Measurements from ENCODE around the gene TBC1D22A. TPM values are rescaled to one million over a fixed set of nuclear protein-coding genes. Genes with fewer than 3 reads are reported as not detected.

The TBC1D22A gene
- total RNA-seq, 2 experiments from 2014 or later = 22.3 to 43.9 TPM

DNA sequence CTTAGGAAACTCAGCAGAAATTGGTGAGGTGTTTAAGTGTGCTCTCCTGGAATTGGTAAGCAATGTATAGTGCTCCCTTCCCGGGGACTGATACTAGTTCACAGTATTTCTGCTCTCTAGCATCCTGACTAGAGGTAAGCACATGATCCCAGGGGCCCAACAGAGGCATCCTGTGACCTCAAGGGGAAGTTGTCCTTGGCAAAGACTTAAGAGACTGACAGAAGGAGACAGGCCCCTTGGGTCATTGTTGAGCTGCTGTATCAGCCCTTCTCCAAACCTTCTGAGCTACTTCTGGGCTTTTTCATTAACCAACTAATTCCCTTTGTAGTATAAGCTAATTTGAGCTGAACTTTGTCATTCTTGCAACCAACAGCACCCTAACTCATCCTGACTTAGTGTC is 4.3 kb upstream of the TBC1D22A start:
- peaks cover 19% of the 10 kb centered on the region; the same call in 1 of the 2 replicates for H3K9me3 ChIP-seq (ENCODE audit: low read length)
- no peak overlapping the region for H2AFZ ChIP-seq (ENCODE audit: low read length)
- no peaks in the 10 kb centered on the region for H4K20me1 ChIP-seq (ENCODE audit: insufficient read depth, low read length)
- ChIA-PET CTCF (ENCODE audit: unreplicated experiment) (interaction anchor here (0.8 to 1.4 kb wide), 3 partner anchors 17 to 43 kb away, joined by 3 to 5 read pairs (median 4); no protein-coding TSS in a partner anchor), POLR2A (interaction anchor here (1.0 to 1.4 kb wide), 3 partner anchors 11 to 45 kb away, joined by 3 to 4 read pairs (median 4); no protein-coding TSS in a partner anchor)
- peaks cover 23% of the 10 kb centered on the region for H3K79me2 ChIP-seq (ENCODE audit: insufficient read depth, low read depth, low read length)
- peaks cover 14% of the 10 kb centered on the region for H3K4me1 ChIP-seq (ENCODE audit: insufficient read depth, low read length, poor library complexity, severe bottlenecking)
- no peak overlapping the region for H3K4me2 ChIP-seq (ENCODE audit: low read length)
- intact Hi-C loops (cut with micrococcal nuclease; ENCODE audit: unreplicated experiment) = no loop called here
- no peaks in the 10 kb centered on the region for H3K9me2 ChIP-seq (ENCODE audit: insufficient read depth, low read length)
- BruUV-seq (replicated peaks) = no TSS peak
- no peak overlapping the region for H3K4me3 ChIP-seq (ENCODE audit: low read depth, low read length, poor library complexity, severe bottlenecking)
- TF ChIP-seq, protein P1, sequence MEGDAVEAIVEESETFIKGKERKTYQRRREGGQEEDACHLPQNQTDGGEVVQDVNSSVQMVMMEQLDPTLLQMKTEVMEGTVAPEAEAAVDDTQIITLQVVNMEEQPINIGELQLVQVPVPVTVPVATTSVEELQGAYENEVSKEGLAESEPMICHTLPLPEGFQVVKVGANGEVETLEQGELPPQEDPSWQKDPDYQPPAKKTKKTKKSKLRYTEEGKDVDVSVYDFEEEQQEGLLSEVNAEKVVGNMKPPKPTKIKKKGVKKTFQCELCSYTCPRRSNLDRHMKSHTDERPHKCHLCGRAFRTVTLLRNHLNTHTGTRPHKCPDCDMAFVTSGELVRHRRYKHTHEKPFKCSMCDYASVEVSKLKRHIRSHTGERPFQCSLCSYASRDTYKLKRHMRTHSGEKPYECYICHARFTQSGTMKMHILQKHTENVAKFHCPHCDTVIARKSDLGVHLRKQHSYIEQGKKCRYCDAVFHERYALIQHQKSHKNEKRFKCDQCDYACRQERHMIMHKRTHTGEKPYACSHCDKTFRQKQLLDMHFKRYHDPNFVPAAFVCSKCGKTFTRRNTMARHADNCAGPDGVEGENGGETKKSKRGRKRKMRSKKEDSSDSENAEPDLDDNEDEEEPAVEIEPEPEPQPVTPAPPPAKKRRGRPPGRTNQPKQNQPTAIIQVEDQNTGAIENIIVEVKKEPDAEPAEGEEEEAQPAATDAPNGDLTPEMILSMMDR (conservative IDR thresholded peaks at IDR 0.05; ENCODE audit: low read length) = no peak
- TF ChIP-seq EZH2phosphoT487 (IDR thresholded peaks at IDR 0.05; ENCODE audit: borderline replicate concordance, low read depth, low read length) = no peak
- no peak overlapping the region for H3K27ac ChIP-seq (ENCODE audit: low read depth, low read length, poor library complexity, severe bottlenecking)
- peaks cover 13% of the 10 kb centered on the region for H3K36me3 ChIP-seq (ENCODE audit: insufficient read depth, low read length)
- no peak for DNase-seq (ENCODE audit: low spot score)

DNA sequence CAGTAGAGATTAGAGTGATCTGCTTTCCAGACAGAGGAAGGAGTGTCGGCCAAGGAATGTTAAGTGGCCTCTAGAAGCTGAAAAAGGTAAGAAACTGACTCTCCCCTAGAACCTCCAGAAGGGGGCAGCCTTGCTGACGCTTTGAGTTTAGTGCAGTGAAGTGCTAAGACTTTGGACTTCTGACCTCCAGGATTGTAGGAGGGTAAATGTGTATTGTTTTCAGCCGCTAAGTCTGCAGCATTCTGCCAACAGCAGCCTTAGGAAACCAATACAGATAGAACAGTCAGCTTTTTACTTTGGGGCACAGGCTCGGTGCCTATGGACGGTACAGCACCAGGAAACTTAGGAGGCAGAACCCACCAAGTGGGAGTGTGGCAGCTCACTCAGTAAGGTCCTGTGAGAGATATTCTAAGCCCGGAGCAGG is 3.6 kb upstream of the TBC1D22A start:
- TF ChIP-seq, protein P1 (conservative IDR thresholded peaks at IDR 0.05; ENCODE audit: low read length) = peak; percentile 89
- no peak for TF ChIP-seq EZH2phosphoT487 (IDR thresholded peaks at IDR 0.05; ENCODE audit: borderline replicate concordance, low read depth, low read length)
- Histone ChIP-seq H2AFZ (ENCODE audit: low read length) (no peak overlapping the region), H3K9me2 (ENCODE audit: insufficient read depth, low read length) (no peaks in the 10 kb centered on the region), H3K4me1 (ENCODE audit: insufficient read depth, low read length, poor library complexity, severe bottlenecking) (peaks cover 20% of the 10 kb centered on the region), H3K4me2 (ENCODE audit: low read length) (no peak overlapping the region), H3K27ac (ENCODE audit: low read depth, low read length, poor library complexity, severe bottlenecking) (no peak overlapping the region), H4K20me1 (ENCODE audit: insufficient read depth, low read length) (no peaks in the 10 kb centered on the region), H3K4me3 (ENCODE audit: low read depth, low read length, poor library complexity, severe bottlenecking) (no peak overlapping the region), H3K79me2 (ENCODE audit: insufficient read depth, low read depth, low read length) (peaks cover 31% of the 10 kb centered on the region), H3K9me3 (ENCODE audit: low read length) (peaks cover 19% of the 10 kb centered on the region; the same call in 1 of the 2 replicates), H3K36me3 (ENCODE audit: insufficient read depth, low read length) (peaks cover 13% of the 10 kb centered on the region)
- no TSS peak for BruUV-seq (replicated peaks)
- ChIA-PET CTCF (ENCODE audit: unreplicated experiment) (interaction anchor here (0.6 to 1.3 kb wide), 3 partner anchors 17 to 189 kb away, joined by 3 to 5 read pairs (median 3); no protein-coding TSS in a partner anchor), POLR2A (interaction anchor here (1.0 to 1.4 kb wide), 3 partner anchors 10 to 45 kb away, joined by 3 to 4 read pairs (median 4); no protein-coding TSS in a partner anchor)
- intact Hi-C loops (cut with micrococcal nuclease; ENCODE audit: unreplicated experiment) = no loop called here
- peak; percentile 68 for DNase-seq (ENCODE audit: low spot score)

DNA sequence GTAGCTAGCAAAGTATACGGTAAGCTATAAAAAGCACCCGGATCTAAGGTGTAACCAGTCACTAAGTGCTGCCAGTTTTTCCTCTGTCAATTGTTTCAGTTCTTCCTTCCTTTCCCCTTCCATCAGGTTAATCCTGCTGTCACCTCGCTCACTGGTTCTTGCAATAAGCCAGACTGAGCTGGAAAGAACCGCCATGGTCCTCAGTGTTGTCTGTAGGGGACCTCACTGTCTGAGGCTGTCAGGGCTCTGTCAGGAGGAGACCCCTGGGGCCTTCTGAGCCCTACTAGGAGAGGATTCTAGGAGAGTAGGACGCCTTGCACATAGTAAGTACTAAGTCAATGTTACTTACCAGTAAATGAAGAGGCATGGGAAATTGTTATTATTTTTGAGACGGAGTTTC is 1.4 kb upstream of the TBC1D22A start:
- Histone ChIP-seq H3K4me3 (ENCODE audit: low read depth, low read length, poor library complexity, severe bottlenecking) (peak overlapping the region; percentile 93), H3K4me2 (ENCODE audit: low read length) (peak overlapping the region; percentile 81)
- POLR2A ChIA-PET = interaction anchor here (0.7 to 1.2 kb wide), 2 partner anchors 12 to 40 kb away, joined by 4 to 5 read pairs; no protein-coding TSS in a partner anchor

More for the DNA sequence above, 1.4 kb upstream of the TBC1D22A start:
- Histone ChIP-seq H3K9me2 (ENCODE audit: insufficient read depth, low read length) (no peaks in the 10 kb centered on the region), H3K79me2 (ENCODE audit: insufficient read depth, low read depth, low read length) (peaks cover 46% of the 10 kb centered on the region), H2AFZ (ENCODE audit: low read length) (no peak overlapping the region), H3K9me3 (ENCODE audit: low read length) (peaks cover 13% of the 10 kb centered on the region; the same call in 1 of the 2 replicates), H3K4me1 (ENCODE audit: insufficient read depth, low read length, poor library complexity, severe bottlenecking) (peaks cover 33% of the 10 kb centered on the region), H3K36me3 (ENCODE audit: insufficient read depth, low read length) (peaks cover 18% of the 10 kb centered on the region), H4K20me1 (ENCODE audit: insufficient read depth, low read length) (no peaks in the 10 kb centered on the region; the same call in 1 of the 2 replicates), H3K27ac (ENCODE audit: low read depth, low read length, poor library complexity, severe bottlenecking) (peak overlapping the region; percentile 16)
- DNase-seq (ENCODE audit: low spot score) = no peak
- no TSS peak for BruUV-seq (replicated peaks)
- TF ChIP-seq, protein P1 (conservative IDR thresholded peaks at IDR 0.05; ENCODE audit: low read length) = no peak
- TF ChIP-seq EZH2phosphoT487 (IDR thresholded peaks at IDR 0.05; ENCODE audit: borderline replicate concordance, low read depth, low read length) = no peak
- CTCF ChIA-PET (ENCODE audit: unreplicated experiment) = interaction anchor here (1.1 kb wide), 1 partner anchor 8 kb away, joined by 5 read pairs; no protein-coding TSS in a partner anchor
- intact Hi-C loops (cut with micrococcal nuclease; ENCODE audit: unreplicated experiment) = loop anchor here (10.0 kb wide), 1 partner anchor 196 kb away; no protein-coding TSS in a partner anchor

Measured in OCI-LY7 (cell line).